Measurements from ENCODE around the gene SPHK2.

DNA sequence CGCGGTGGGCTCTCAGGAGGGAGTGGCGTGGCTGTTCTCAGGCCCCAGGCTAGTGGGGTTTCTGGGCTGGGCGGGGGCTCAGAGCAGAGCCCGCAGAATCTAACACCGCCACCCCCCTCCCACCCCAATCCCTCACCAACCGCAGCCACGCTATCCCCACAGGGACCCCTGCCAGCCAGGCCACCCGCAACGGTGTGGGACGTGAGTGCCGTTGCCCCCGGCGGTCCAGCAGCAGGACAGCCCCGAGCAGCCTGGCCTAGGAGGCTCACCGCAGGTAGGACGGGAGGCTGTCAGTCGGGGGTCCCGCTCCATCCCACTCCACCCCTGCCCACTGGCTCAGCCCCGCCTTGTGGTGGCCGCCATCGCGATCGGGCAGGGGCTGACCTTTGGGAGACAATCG is 53.7 kb downstream of the SPHK2 start, which contains the start of gene NTN5:
- TF ChIP-seq, protein P1, sequence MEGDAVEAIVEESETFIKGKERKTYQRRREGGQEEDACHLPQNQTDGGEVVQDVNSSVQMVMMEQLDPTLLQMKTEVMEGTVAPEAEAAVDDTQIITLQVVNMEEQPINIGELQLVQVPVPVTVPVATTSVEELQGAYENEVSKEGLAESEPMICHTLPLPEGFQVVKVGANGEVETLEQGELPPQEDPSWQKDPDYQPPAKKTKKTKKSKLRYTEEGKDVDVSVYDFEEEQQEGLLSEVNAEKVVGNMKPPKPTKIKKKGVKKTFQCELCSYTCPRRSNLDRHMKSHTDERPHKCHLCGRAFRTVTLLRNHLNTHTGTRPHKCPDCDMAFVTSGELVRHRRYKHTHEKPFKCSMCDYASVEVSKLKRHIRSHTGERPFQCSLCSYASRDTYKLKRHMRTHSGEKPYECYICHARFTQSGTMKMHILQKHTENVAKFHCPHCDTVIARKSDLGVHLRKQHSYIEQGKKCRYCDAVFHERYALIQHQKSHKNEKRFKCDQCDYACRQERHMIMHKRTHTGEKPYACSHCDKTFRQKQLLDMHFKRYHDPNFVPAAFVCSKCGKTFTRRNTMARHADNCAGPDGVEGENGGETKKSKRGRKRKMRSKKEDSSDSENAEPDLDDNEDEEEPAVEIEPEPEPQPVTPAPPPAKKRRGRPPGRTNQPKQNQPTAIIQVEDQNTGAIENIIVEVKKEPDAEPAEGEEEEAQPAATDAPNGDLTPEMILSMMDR (IDR thresholded peaks at IDR 0.05 in 2 of 3, conservative IDR thresholded peaks at IDR 0.05 in 1 of 3; ENCODE audit: borderline replicate concordance in 1 of 3, insufficient read depth in 1 of 3, low read depth in 2 of 3, low read length in 2 of 3): no peak
- TF ChIP-seq TCF7L2 (IDR thresholded peaks at IDR 0.05; ENCODE audit: borderline replicate concordance, extremely low read depth, insufficient read depth, insufficient read length) (no peak), SIN3A (IDR thresholded peaks at IDR 0.05; ENCODE audit: low read depth) (no peak), EZH2 (IDR thresholded peaks at IDR 0.05) (no peak), CBX3 (IDR thresholded peaks at IDR 0.05; ENCODE audit: low read depth) (no peak), YY1 (IDR thresholded peaks at IDR 0.05; ENCODE audit: extremely low read depth, insufficient replicate concordance, low read depth, low read length) (no peak)
